PC-3 (cell line): ENCODE results near the gene OR52B6.

ENCODE experiments used
- CTCF ChIP-seq: fragments of 300-600 bp; sonication (generic); conservative IDR thresholded peaks from 2 replicates; pipeline ENCODE4 v1.5.1; 2017; ENCODE audit warnings: antibody characterized with exemption, low read depth, mild to moderate bottlenecking, low read length
- EZH2 ChIP-seq: fragments of 300-600 bp; sonication (generic); IDR thresholded peaks from one replicate; pipeline ENCODE4 v1.6.1; 2017; ENCODE audit warnings: antibody characterized with exemption, mild to moderate bottlenecking, low read length; ENCODE audit not compliant: unreplicated experiment

- TF ChIP-seq EZH2: no peak
- TF ChIP-seq CTCF: no peak
Measured at GRCh38 chr11:5610446-5610845, 29.8 kb downstream of the OR52B6 start.
